Endothelial cell of umbilical vein (primary cell): ENCODE data around the gene PGD. TPM values are rescaled to one million over a fixed set of nuclear protein-coding genes. Genes with fewer than 3 reads are reported as not detected.

ENCODE experiments used
- BruUV-seq: library from RNA; stranded (reverse); fragments of 400-500 nt; replicated peaks from 2 replicates; lab custom pipeline; 2021; lab: Mats Ljungman, UMichigan
- CTCF ChIA-PET: fragments of 300-600, 350-600 bp; sonication (Branson Sonifier 250); formaldehyde crosslinking; loops from one replicate; lab custom pipeline; 2021; ENCODE audit warnings: antibody characterized with exemption, inconsistent platforms; lab: Charles Lee
- POLR2A ChIA-PET: fragments of 300-600, 350-600 bp; sonication (Branson Sonifier 250); formaldehyde crosslinking; loops from one replicate; lab custom pipeline; 2021; ENCODE audit warnings: antibody characterized with exemption, inconsistent platforms; lab: Charles Lee
- DNase-seq: peaks from one replicate; pipeline ENCODE4 v3.0.0-alpha.2; 2011; ENCODE audit warnings: low read depth, low spot score
- FAIRE-seq: peaks from 2 replicates; lab custom pipeline; 2011; peaks lifted over from hg19 to GRCh38; lab: Jason Lieb, UNC
- H2AFZ ChIP-seq: 2 replicates; pipeline ENCODE4 v1.6.0; 2012; ENCODE audit warnings: low read depth, low read length, control low read depth, inconsistent platforms
- H3K27ac ChIP-seq: 2 replicates; pipeline ENCODE4 v1.5.1; 2011; ENCODE audit warnings: low read depth, mild to moderate bottlenecking, control low read depth, low read length, moderate library complexity; ENCODE audit not compliant: insufficient read depth
- H3K27me3 ChIP-seq, 2 experiments: 2 replicates each; pipeline versions ENCODE4 v1.6.0 to v1.6.1; 2011; ENCODE audit warnings: low read length in 2 of 2, mixed read lengths in 1 of 2; ENCODE audit not compliant: control insufficient read depth in 2 of 2, insufficient read depth in 2 of 2
- H3K36me3 ChIP-seq, 2 experiments: 2 replicates in 1 of 2; 3 replicates in 1 of 2; pipeline ENCODE4 v1.5.1; 2011; ENCODE audit warnings: low read length in 2 of 2, mild to moderate bottlenecking in 1 of 2, moderate library complexity in 1 of 2; ENCODE audit not compliant: control insufficient read depth in 2 of 2, insufficient read depth in 2 of 2; ENCODE audit errors: extremely low read depth in 1 of 2
- H3K4me1 ChIP-seq: 3 replicates; pipeline ENCODE4 v1.5.1; 2011; ENCODE audit warnings: mild to moderate bottlenecking, low read length; ENCODE audit not compliant: control insufficient read depth, insufficient read depth; ENCODE audit errors: extremely low read depth
- H3K4me2 ChIP-seq: 2 replicates; pipeline ENCODE4 v1.6.1; 2011; ENCODE audit warnings: low read length, control low read depth, mixed read lengths; ENCODE audit not compliant: insufficient read depth
- H3K4me3 ChIP-seq, 3 experiments: fragments of 200-600 bp in 1 of 3; sonication (generic), shearing (Covaris generic) in 1 of 3; replicated peaks in 1 of 3; 2 replicates each; pipeline ENCODE4 v1.5.1; 2011 to 2016; ENCODE audit warnings: control low read depth in 3 of 3, low read length in 3 of 3, mild to moderate bottlenecking in 2 of 3, inconsistent platforms in 1 of 3, low read depth in 1 of 3, moderate library complexity in 1 of 3; ENCODE audit not compliant: insufficient read depth in 1 of 3
- H3K79me2 ChIP-seq: 2 replicates; pipeline ENCODE4 v1.6.0; 2012; ENCODE audit warnings: low read length, inconsistent platforms; ENCODE audit not compliant: control insufficient read depth, insufficient read depth
- H3K9ac ChIP-seq: replicated peaks from 2 replicates; pipeline ENCODE3; 2011; ENCODE audit warnings: low read length, control low read depth; ENCODE audit not compliant: insufficient read depth; ENCODE audit errors: extremely low read depth
- H3K9me1 ChIP-seq: replicated peaks from 3 replicates; pipeline ENCODE4 v1.6.0; 2011; ENCODE audit warnings: mild to moderate bottlenecking, low read length; ENCODE audit not compliant: control insufficient read depth, insufficient read depth; ENCODE audit errors: extremely low read depth
- H3K9me3 ChIP-seq: replicated peaks from 2 replicates; pipeline ENCODE4 v1.5.1; 2012; ENCODE audit warnings: low read length, inconsistent platforms; ENCODE audit not compliant: control insufficient read depth, insufficient read depth
- H4K20me1 ChIP-seq: replicated peaks from 2 replicates; pipeline ENCODE3; 2011; ENCODE audit warnings: mild to moderate bottlenecking, low read length; ENCODE audit not compliant: control insufficient read depth, insufficient read depth; ENCODE audit errors: extremely low read depth
- CTCF ChIP-seq, 2 donors: IDR thresholded peaks; 1 replicate in 1 of 2; 2 replicates in 1 of 2; pipeline ENCODE4 v1.5.1; 2011; ENCODE audit warnings: low read length in 2 of 2, mild to moderate bottlenecking in 2 of 2, moderate library complexity in 2 of 2, control low read depth in 1 of 2, inconsistent platforms in 1 of 2, low read depth in 1 of 2; ENCODE audit not compliant: insufficient read depth in 1 of 2; ENCODE audit errors: extremely low read depth in 1 of 2
- EZH2 ChIP-seq: IDR thresholded peaks from 2 replicates; pipeline ENCODE4 v1.6.1; 2012; ENCODE audit warnings: borderline replicate concordance, low read depth, mild to moderate bottlenecking, moderate library complexity, low read length, inconsistent platforms; ENCODE audit not compliant: severe bottlenecking
- FOS ChIP-seq: IDR thresholded peaks from 2 replicates; pipeline ENCODE4 v1.6.1; 2011; ENCODE audit warnings: mild to moderate bottlenecking, low read length, moderate library complexity, borderline replicate concordance; ENCODE audit not compliant: insufficient read depth
- GATA2 ChIP-seq: IDR thresholded peaks from 2 replicates; pipeline ENCODE4 v1.7.0; 2011; ENCODE audit warnings: low read depth, mild to moderate bottlenecking, moderate library complexity, mixed read lengths, low read length; ENCODE audit not compliant: insufficient read length, insufficient read depth
- JUN ChIP-seq: IDR thresholded peaks from 2 replicates; pipeline ENCODE4 v1.6.1; 2011; ENCODE audit warnings: borderline replicate concordance, low read depth; ENCODE audit not compliant: insufficient read length, insufficient read depth
- MAX ChIP-seq: IDR thresholded peaks from 2 replicates; pipeline ENCODE4 v1.6.1; 2011; ENCODE audit not compliant: insufficient read depth, insufficient read length
- MYC ChIP-seq: IDR thresholded peaks from one replicate; pipeline ENCODE4 v1.6.1; 2011; ENCODE audit warnings: mild to moderate bottlenecking, low read depth, low read length
- POLR2A ChIP-seq: IDR thresholded peaks from 2 replicates; pipeline ENCODE4 v1.6.1; 2012; ENCODE audit warnings: low read depth, mild to moderate bottlenecking, control low read depth, low read length
- POLR2AphosphoS5 ChIP-seq: IDR thresholded peaks from 2 replicates; pipeline ENCODE4 v1.6.1; 2012; ENCODE audit warnings: low read depth, mild to moderate bottlenecking, control low read depth, low read length, moderate library complexity; ENCODE audit not compliant: insufficient read depth
- dilution Hi-C: fragments of 300-500 bp; cut with MboI; formaldehyde crosslinking; loops from one replicate; pipeline ENCODE4 v1.15.0; 2019; ENCODE audit warnings: low sequenced_read_pairs; ENCODE audit not compliant: extremely low pct_ligation_motif_present
- intact Hi-C: fragments of 100-400 bp; cut with micrococcal nuclease; formaldehyde crosslinking; loops from one replicate; pipeline ENCODE4 v1.10.0; 2022
- polyA plus RNA-seq, 4 experiments: library from polyadenylated mRNA; depleted of rRNA in 3 of 4; stranded (reverse) in 3 of 4; unstranded in 1 of 4; fragments of >200 nt; gene quantifications; 2 replicates each; pipeline versions ENCODE4 v1.2.1 to v1.2.3, GENCODE V29; 2011 to 2012; ENCODE audit warnings: missing spikeins in 1 of 4
- total RNA-seq: library from RNA; stranded (reverse); gene quantifications from 2 replicates; pipeline ENCODE4 v1.2.3, GENCODE V29; 2021

Gene PGD
- total and polyA plus RNA-seq, 2 donors (not counting 3 experiments of a cell fraction or from before 2014, with no cell fraction given), result 196 to 303 TPM

- TF ChIP-seq MAX (no peak), JUN (no peak), POLR2AphosphoS5 (no peak), CTCF (IDR thresholded peaks at IDR 0.05; ENCODE audit: extremely low read depth in 1 of 2, insufficient read depth in 1 of 2, low read depth in 1 of 2, low read length in 2 of 2) (no peak), POLR2A (no peak), FOS (no peak), EZH2 (no peak), GATA2 (no peak), MYC (no peak)
- Histone ChIP-seq H3K9me1 (no peaks in the 10 kb centered on the region), H3K4me1 (peaks cover 9% of the 10 kb centered on the region), H4K20me1 (no peaks in the 10 kb centered on the region), H3K4me3 (peak overlapping the region in 2 of 3 experiments; percentile 18 to 27), H3K9me3 (no peaks in the 10 kb centered on the region), H3K9ac (peak overlapping the region; percentile 19), H3K36me3 (no peaks in the 10 kb centered on the region), H3K79me2 (no peaks in the 10 kb centered on the region), H3K4me2 (peak overlapping the region; percentile 84), H3K27ac (no peak overlapping the region), H3K27me3 (no peaks in the 10 kb centered on the region), H2AFZ (peak overlapping the region; percentile 63)
- intact Hi-C loops (no loop called here), dilution Hi-C loops (no loop called here)
- ChIA-PET CTCF (interaction anchor here (3.0 kb wide), 1 partner anchor 43 kb away, joined by 17 read pairs; no protein-coding TSS in a partner anchor), POLR2A (interaction anchor here (0.6 kb wide), 1 partner anchor 9 kb away, joined by 4 read pairs; no protein-coding TSS in a partner anchor)
- no TSS peak for BruUV-seq
- FAIRE-seq (peak; percentile 91), DNase-seq (peak; percentile 42)
These were observed 52.4 kb downstream of the PGD start for GRCh38 chr1:10451287-10451686.
